Omental fat pad (tissue), 4 donors: Measurements from ENCODE around the gene CCDC171. TPM values are rescaled to one million over a fixed set of nuclear protein-coding genes. Genes with fewer than 3 reads are reported as not detected.

ENCODE experiments used
- ATAC-seq: fragments of 150-250 bp; one replicate; pipeline ENCODE4 v1.9.1; 2016; ENCODE audit warnings: mild to moderate bottlenecking, moderate library complexity; ENCODE audit not compliant: low FRiP score
- DNase-seq: peaks from one replicate; pipeline ENCODE4 v3.0.0-alpha.2; 2019; ENCODE audit warnings: low spot score
- CTCF ChIP-seq, 3 donors: fragments of 450-650 bp; IDR thresholded peaks; one replicate each; pipeline ENCODE4 v1.5.1; 2016 to 2017; ENCODE audit warnings: antibody characterized with exemption in 3 of 3, mild to moderate bottlenecking in 3 of 3, moderate library complexity in 2 of 3
- total RNA-seq, 4 donors: library from RNA; depleted of rRNA; stranded (reverse); fragments of >200 nt; gene quantifications; one replicate each; pipeline ENCODE4 v1.1.0, GENCODE V29; 2016

CCDC171 gene
- total RNA-seq, 4 donors from 2014 or later: 1.1 to 5.0 (median 2.1) TPM

DNA sequence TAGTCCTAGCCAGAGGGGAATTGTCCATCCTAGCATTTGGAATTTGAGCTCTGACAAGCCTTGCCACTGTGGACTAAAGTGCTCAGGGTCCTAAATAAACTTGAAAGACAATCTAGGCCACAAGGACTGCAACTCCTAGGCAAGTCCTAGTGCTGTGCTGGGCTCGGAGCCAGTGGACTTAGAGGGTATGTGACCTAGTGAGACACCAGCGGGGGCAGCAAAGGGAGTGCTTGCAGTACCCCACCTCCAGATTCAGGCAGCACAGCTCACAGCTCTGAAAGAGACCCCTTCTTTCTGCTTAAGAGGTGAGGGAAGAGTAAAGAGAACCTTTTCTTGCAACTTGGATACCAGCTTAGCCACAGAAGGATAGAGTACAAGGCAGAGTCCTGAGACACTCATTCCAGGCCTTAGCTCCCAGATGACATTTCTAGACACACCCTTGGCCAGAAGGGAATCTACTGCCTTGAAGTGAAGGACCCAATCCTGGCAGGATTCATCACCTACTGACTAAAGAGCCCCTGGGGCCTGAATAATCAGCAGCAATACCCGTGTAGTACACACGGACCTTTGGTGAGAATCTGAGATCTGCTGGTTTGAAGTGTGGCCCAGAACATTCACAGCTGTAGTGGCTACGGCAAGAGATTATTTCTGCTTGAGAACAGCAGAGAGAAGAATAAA, 164.6 kb downstream of the CCDC171 start:
- ATAC-seq: no peak
- DNase-seq: no peak
- no peak for TF ChIP-seq CTCF (IDR thresholded peaks at IDR 0.05)

- no peak for TF ChIP-seq CTCF (IDR thresholded peaks at IDR 0.05)
- DNase-seq (no peak), ATAC-seq (no peak)
Observed at GRCh38 chr9:15718423-15718822, 165.6 kb downstream of the CCDC171 start.

DNA sequence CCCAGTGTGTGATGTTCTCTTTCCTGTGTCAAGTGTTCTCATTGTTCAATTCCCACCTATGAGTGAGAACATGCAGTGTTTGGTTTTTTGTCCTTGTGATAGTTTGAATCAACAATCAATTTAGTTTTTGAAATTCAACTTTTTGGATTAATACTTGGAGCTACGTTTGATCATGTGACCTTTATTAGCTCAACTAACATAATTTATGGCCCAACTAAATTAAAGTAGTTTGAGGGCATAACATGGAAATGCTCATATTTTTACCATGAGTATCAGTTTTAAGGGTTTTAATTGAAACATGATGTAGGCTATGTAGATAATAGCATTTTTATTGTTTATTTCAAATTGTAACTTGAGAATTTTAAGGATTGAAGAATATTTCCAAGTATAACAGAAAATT, 168.0 kb downstream of the CCDC171 start:
- ATAC-seq (no peak), DNase-seq (no peak)
- TF ChIP-seq CTCF (IDR thresholded peaks at IDR 0.05): no peak

DNA sequence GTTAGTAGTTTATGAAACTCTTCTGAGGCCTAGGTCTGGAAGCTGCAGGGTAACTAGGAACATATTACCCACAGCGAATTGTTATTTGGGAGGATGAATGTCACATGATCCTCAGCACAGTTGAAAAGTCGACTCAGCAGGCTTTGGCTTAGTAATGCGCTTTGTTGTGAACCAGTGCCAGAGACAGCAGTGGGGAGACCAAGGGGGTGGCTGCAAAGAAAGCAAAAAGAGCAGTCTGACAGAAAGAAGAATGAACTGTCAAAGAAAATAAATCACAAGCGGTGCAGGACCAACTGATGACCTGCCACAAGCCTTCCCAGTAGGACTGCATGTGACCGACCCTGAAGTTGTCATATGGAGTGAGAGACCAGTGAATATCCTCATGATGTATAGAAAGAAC, 170.0 kb downstream of the CCDC171 start:
- TF ChIP-seq CTCF (IDR thresholded peaks at IDR 0.05): no peak
- DNase-seq: no peak
- no peak for ATAC-seq

GRCh38 chr9:15724016-15724415, 171.2 kb downstream of the CCDC171 start:
- ATAC-seq (no peak), DNase-seq (no peak)
- TF ChIP-seq CTCF (IDR thresholded peaks at IDR 0.05): no peak

GRCh38 chr9:15724612-15725011, 171.8 kb downstream of the CCDC171 start:
- TF ChIP-seq CTCF (IDR thresholded peaks at IDR 0.05): no peak
- no peak for DNase-seq
- ATAC-seq: no peak

DNA sequence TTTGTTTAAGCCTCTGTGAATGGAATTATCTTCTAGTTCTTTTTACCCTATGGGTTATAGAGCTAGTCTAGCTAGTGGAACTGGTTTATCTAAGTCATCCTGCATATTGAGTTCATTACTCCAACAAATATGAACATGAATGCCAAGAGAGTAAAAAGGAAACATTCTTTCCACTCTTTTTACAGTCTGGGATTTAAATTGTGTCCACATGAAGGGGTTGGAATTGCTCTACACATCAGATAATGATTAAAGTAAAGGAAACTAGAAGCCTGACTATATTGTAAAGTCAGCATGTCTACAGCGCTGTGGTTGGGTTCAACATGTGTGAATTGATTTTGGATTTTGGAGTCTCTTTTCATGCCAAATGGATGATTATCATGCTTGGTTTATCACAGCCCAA, 173.1 kb downstream of the CCDC171 start:
- ATAC-seq (no peak), DNase-seq (no peak)
- no peak for TF ChIP-seq CTCF (IDR thresholded peaks at IDR 0.05)
